Epithelial cell of proximal tubule (primary cell): Measurements from ENCODE around the gene GPC5. TPM values are rescaled to one million over a fixed set of nuclear protein-coding genes. Genes with fewer than 3 reads are reported as not detected.

ENCODE experiments used
- DNase-seq: peaks from one replicate; pipeline ENCODE4 v3.0.0-alpha.2; 2011; ENCODE audit warnings: low read depth
- H3K4me3 ChIP-seq: 2 replicates; pipeline ENCODE4 v1.5.1; 2011; ENCODE audit warnings: low read depth, mild to moderate bottlenecking, low read length
- total RNA-seq: library from RNA; depleted of rRNA; stranded (reverse); fragments of >200 nt; gene quantifications from 2 replicates; pipeline ENCODE4 v1.2.3, GENCODE V29; 2015
- TF ChIP-seq, protein P1 (sequence below): conservative IDR thresholded peaks from 2 replicates; pipeline ENCODE4 v1.5.1; 2012; ENCODE audit warnings: low read depth, mild to moderate bottlenecking, low read length

GPC5 gene
- total RNA-seq, 1 donor from 2014 or later, result not detected

DNA sequence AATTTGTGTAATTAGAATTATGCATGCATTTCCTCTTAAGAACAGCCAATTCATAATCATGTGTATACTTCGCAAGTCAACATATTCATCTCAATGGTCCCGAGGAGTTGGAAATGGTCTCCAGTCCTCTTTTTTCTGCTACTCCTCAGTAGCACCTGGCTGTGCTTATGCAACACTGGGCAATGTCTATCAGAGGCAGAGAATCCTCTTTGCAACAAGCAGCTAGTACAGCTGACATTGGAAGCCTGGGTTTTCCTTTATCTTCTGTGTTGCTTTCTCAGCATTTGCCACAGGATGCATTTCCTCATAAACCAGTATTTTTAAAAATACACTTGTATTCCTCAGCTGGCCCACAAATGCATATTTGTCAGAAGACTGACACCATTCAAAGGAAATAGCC is 1422.9 kb downstream of the GPC5 start:
- TF ChIP-seq, protein P1, sequence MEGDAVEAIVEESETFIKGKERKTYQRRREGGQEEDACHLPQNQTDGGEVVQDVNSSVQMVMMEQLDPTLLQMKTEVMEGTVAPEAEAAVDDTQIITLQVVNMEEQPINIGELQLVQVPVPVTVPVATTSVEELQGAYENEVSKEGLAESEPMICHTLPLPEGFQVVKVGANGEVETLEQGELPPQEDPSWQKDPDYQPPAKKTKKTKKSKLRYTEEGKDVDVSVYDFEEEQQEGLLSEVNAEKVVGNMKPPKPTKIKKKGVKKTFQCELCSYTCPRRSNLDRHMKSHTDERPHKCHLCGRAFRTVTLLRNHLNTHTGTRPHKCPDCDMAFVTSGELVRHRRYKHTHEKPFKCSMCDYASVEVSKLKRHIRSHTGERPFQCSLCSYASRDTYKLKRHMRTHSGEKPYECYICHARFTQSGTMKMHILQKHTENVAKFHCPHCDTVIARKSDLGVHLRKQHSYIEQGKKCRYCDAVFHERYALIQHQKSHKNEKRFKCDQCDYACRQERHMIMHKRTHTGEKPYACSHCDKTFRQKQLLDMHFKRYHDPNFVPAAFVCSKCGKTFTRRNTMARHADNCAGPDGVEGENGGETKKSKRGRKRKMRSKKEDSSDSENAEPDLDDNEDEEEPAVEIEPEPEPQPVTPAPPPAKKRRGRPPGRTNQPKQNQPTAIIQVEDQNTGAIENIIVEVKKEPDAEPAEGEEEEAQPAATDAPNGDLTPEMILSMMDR, result no peak
- no peak for DNase-seq
- no peak overlapping the region for H3K4me3 ChIP-seq

DNA sequence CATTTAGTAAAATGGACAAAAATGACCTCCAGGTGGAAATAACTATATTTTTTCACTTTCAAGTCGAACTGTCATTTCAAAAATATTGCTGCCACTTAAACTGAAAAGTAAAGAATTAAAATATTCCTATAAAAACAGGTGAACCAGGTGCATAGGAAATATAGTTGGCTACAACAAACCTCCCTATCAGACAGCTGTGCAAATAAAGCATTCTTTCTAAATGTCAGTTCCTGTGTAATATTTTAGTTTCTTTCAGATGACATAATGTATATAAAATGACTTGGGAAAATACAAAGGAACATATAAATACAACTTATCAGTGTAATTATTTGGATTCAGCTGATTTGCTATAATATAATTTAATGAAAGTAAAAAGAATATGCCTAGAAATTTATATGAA is 1424.6 kb downstream of the GPC5 start:
- TF ChIP-seq, protein P1, result no peak
- no peak for DNase-seq

DNA sequence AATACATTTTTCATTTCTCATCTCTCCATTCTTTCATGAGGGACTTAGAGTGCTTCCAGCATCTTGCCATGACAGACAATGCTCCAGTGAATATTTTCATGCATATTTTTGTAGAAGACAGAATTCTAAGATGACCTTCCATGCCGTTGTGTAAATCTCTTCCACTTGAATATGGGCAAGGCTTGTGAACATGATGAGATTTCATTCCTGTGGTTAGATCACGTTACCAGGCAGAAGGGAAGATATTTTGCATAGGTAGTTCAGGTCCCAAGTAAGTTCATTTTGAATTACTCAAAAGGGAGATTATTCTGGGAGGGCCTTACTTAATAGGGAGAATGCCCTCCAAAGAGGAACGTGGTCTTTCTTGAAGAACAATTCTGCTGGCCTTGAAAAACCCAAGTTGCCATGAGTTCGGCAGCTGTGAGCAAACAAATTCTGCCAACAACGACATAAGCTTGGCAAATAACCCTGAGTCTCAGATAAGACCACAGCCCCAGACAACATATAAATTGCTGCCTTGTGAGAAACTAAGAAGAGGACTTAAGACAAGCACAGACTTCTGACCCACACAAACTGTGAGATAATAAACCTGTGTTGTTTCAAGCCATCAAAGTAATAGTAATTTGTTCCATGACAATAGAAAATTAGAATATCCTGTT is 1427.6 kb downstream of the GPC5 start:
- no peak for DNase-seq
- TF ChIP-seq, protein P1, result no peak
- H3K4me3 ChIP-seq, result no peak overlapping the region

More for the DNA sequence above, 1424.6 kb downstream of the GPC5 start:
- H3K4me3 ChIP-seq, result no peak overlapping the region

DNA sequence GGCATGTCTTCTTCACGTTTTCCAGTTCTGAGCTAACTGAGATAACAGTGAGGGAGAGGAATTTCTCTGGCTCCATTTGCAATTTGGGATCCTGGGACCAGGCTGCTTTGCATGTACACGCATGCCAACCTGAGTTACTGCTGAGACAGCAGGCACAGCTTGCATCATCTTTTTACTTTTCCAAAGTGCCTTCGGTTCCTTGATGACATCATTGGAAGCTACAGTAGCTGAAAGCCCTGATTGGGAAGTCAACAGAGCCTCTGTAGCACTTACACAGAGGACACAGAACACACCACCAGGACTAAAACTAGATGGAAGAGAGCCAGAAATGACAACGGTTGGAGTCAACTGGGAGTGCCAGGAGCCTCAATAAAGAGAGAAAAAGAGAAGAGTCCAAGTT is 1429.1 kb downstream of the GPC5 start:
- TF ChIP-seq, protein P1, result no peak
- no peak overlapping the region for H3K4me3 ChIP-seq
- DNase-seq, result no peak

DNA sequence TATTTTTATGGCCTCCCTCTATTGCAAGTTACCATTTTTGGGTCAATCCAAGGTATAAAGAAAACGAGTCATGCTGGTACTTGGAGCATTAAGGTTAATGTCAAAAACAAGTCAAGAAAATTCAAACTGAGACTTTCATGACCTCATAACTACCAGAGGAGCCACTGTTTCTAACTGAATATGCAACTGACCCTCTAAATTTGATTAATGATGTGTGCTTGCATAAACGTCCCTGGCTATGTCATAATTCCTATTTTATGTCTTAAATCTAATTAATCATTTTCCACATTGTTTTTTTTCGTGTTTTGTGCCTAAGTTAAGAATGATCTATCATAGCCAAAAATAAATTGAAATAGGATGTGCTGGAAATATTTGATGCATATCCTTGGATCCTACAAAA is 1431.5 kb downstream of the GPC5 start:
- H3K4me3 ChIP-seq, result no peak overlapping the region
- DNase-seq, result no peak
- TF ChIP-seq, protein P1, result no peak

DNA sequence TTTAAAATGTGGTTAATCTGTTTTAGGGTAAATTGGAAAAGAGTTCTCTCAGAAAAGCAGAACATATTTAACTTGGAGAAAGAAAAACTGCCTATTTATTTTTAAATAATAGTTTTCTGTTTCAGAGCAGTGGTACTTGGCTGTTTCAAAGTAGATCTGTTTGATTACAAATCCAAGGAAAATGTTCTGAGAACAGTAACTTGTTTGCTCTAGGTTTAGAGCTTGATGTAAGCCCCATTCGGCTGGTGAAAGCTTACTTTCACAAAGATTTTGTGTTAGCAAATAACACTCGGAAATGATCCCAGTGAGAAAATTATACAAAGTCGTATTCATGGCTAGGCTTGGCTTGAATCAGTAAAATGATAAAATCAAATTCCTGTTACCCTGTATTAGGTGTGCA is 1432.4 kb downstream of the GPC5 start:
- TF ChIP-seq, protein P1, result no peak
- no peak for DNase-seq
- no peak overlapping the region for H3K4me3 ChIP-seq

DNA sequence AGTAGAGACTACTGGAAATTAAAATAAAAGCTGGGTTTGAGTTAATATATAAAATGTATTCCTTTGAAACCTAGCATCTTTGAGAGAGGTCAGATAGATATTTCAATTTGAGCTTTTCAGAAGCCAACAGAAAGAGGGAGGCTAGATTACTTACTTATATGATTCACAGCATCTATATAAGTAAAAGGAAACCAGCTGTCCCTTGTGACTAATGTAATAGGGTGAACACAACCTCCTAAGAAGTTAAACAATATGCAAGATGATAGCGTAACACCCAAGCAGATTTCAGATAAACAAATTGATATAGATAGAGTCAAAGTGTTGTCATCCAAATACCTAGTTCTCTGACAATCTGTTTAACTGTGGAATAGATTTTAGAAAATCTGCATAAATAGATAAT is 1434.7 kb downstream of the GPC5 start:
- DNase-seq, result no peak
- no peak overlapping the region for H3K4me3 ChIP-seq
- TF ChIP-seq, protein P1, result no peak
